AG04450 (cell line): ENCODE data around the gene FAM229A. TPM values are rescaled to one million over a fixed set of nuclear protein-coding genes. Genes with fewer than 3 reads are reported as not detected.

Experiments
- CTCF ChIA-PET: fragments of 300-600, 350-600 bp; formaldehyde crosslinking; extraction: SDS; loops from one replicate; lab custom pipeline; 2022; ENCODE audit warnings: antibody characterized with exemption, inconsistent platforms; lab: Charles Lee
- POLR2A ChIA-PET: fragments of 350-600 bp; formaldehyde crosslinking; extraction: SDS; loops from one replicate; lab custom pipeline; 2021; ENCODE audit warnings: antibody characterized with exemption, inconsistent platforms; lab: Yijun Ruan, JAX
- DNase-seq: peaks from one replicate; pipeline ENCODE4 v3.0.0-alpha.2; 2011; ENCODE audit warnings: low read depth, low spot score
- H3K27ac ChIP-seq: one replicate; pipeline ENCODE4 v1.5.1; 2012; ENCODE audit warnings: low read depth, low read length, control low read depth
- H3K27me3 ChIP-seq: one replicate; pipeline ENCODE4 v1.6.0; 2012; ENCODE audit warnings: low read length; ENCODE audit not compliant: control insufficient read depth, insufficient read depth
- H3K4me3 ChIP-seq: 2 replicates; pipeline ENCODE4 v1.5.1; 2011; ENCODE audit warnings: mild to moderate bottlenecking, low read depth, low read length, control low read depth
- H3K9me3 ChIP-seq: 2 replicates; pipeline ENCODE4 v1.5.1; 2012; ENCODE audit warnings: low read length; ENCODE audit not compliant: control insufficient read depth, insufficient read depth
- CTCF ChIP-seq: IDR thresholded peaks from 2 replicates; pipeline ENCODE4 v1.5.1; 2011; ENCODE audit warnings: low read depth, low read length, control low read depth, inconsistent platforms
- polyA plus RNA-seq: library from polyadenylated mRNA; depleted of rRNA; stranded (reverse); fragments of >200 nt; gene quantifications from 2 replicates; pipeline ENCODE4 v1.2.3, GENCODE V29; 2011

FAM229A gene
- polyA plus RNA-seq, 1 experiment, result 1.4 TPM

DNA sequence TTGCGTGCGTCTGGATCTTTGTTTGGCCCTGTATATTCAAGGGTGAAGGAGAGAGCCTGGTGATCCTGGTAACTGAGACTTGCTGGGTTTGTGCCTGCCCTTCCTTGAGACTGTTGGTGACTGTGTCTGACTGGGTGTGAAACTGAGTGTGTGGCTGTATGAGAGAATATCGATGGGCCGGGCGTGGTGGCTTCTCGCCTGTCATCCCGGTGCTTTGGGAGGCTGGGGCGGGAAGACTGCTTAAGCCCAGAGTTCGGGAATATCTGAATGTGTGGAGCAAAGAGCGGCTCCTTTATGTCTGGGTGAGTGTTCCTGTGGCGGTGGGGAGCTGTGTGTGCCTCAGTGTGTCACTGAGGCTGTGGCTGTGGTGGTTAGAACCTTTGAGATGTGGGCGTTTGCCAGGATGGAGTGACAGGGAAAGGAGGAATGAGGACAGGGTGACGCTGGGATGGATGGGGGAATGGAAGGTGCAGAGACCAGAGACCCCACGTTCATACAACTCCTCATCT lies 23.6 kb downstream of the FAM229A start:
- H3K4me3 ChIP-seq, result no peak overlapping the region
- no peaks in the 10 kb centered on the region for H3K27me3 ChIP-seq
- ChIA-PET CTCF (no interaction called here), POLR2A (interaction anchor here (0.6 kb wide), 1 partner anchor 128 kb away, joined by 3 read pairs; no protein-coding TSS in a partner anchor)
- TF ChIP-seq CTCF, result no peak
- no peaks in the 10 kb centered on the region; the same call in 1 of the 2 replicates for H3K9me3 ChIP-seq
- H3K27ac ChIP-seq, result no peak overlapping the region
- DNase-seq, result no peak

DNA sequence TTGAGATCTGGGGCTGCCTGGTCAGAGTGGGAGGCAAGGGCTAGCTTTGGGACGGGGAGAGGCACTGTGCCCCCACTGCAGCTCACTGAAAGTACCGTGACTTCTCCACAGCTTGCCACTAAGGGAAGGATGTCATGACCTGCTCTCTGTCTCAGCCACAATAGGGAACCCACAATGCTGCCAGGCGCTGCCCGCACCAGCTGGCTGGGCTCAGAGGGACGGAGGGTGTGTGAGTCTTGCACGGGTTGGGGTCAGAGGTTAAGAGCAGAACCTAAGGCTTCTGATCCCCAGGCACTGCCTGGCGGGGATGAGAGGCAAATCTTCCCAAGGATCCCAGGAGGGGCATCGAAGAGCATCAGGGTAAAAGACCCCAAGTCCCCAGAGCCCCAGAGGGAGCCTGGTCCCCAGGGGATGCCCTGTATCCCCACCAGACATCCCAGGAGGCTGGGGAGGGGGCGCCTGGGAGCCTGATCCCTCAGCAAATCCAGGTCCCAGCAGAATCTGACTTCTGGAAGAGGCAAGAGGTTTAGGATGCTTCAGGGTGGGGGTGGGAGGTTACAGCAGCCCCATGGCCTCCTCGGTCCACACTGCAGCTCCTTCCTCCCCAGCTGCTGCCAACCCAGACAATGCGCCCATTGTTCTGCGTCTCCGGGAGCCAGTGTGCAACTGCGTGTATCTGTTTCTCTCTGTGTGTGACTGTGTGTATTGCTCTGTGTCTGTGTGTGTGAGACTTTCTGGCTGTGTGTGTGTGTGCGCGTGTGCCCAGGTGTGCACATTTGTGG lies 24.2 kb downstream of the FAM229A start:
- H3K27me3 ChIP-seq, result no peaks in the 10 kb centered on the region
- TF ChIP-seq CTCF, result no peak
- no peaks in the 10 kb centered on the region; the same call in 1 of the 2 replicates for H3K9me3 ChIP-seq
- H3K27ac ChIP-seq, result no peak overlapping the region
- no peak overlapping the region for H3K4me3 ChIP-seq
- POLR2A ChIA-PET, result interaction anchor here (3.0 kb wide), 1 partner anchor 15 kb away, joined by 83 read pairs; no protein-coding TSS in a partner anchor
- CTCF ChIA-PET, result no interaction called here
- DNase-seq, result no peak

- H3K27ac ChIP-seq, result peak overlapping the region; percentile 21
- POLR2A ChIA-PET, result interaction anchor here (1.5 to 3.0 kb wide), 8 partner anchors 15 to 137 kb away, joined by 6 to 83 read pairs (median 22); partner anchors contain the start of genes BSDC1 and CCDC28B
- H3K27me3 ChIP-seq, result no peaks in the 10 kb centered on the region
- no peak overlapping the region for H3K4me3 ChIP-seq
- TF ChIP-seq CTCF, result no peak
- H3K9me3 ChIP-seq, result no peaks in the 10 kb centered on the region; the same call in 1 of the 2 replicates
- CTCF ChIA-PET, result no interaction called here
- no peak for DNase-seq
Measured at GRCh38 chr1:32336963-32337675, 25.2 kb downstream of the FAM229A start.

GRCh38 chr1:32336591-32336932 lies 25.7 kb downstream of the FAM229A start:
- H3K27me3 ChIP-seq, result no peaks in the 10 kb centered on the region
- ChIA-PET POLR2A (interaction anchor here (0.6 to 3.0 kb wide), 30 partner anchors 9 to 228 kb away, joined by 3 to 83 read pairs (median 5); partner anchors contain the start of genes BSDC1, CCDC28B, HDAC1 and IQCC), CTCF (interaction anchor here (1.5 kb wide), 1 partner anchor 121 kb away, joined by 13 read pairs; no protein-coding TSS in a partner anchor)
- peak overlapping the region; percentile 85 for H3K4me3 ChIP-seq
- no peak for DNase-seq
- TF ChIP-seq CTCF, result no peak
- H3K9me3 ChIP-seq, result no peaks in the 10 kb centered on the region; the same call in 1 of the 2 replicates
- H3K27ac ChIP-seq, result no peak overlapping the region
